Suprapubic skin (tissue), 4 donors: ENCODE data around the gene RASGEF1C.

ENCODE experiments used
- POLR2A ChIP-seq, 2 donors: fragments of 450-650 bp; IDR thresholded peaks; one replicate each; pipeline ENCODE4 v1.6.1; 2017; ENCODE audit warnings: antibody characterized with exemption in 2 of 2, mild to moderate bottlenecking in 2 of 2, moderate library complexity in 2 of 2
- POLR2AphosphoS5 ChIP-seq, 3 donors: sonication (generic); formaldehyde crosslinking; IDR thresholded peaks; one replicate each; pipeline ENCODE4 v1.6.1; 2017; ENCODE audit warnings: antibody characterized with exemption in 3 of 3
- TF ChIP-seq, protein P1 (sequence below), 2 donors: fragments of 200-600 bp in 1 of 2; fragments of 450-650 bp in 1 of 2; sonication (generic) in 1 of 2; IDR thresholded peaks; one replicate each; pipeline ENCODE4 v1.5.1; 2016 to 2019; ENCODE audit warnings: antibody characterized with exemption in 2 of 2, mild to moderate bottlenecking in 1 of 2, moderate library complexity in 1 of 2

DNA sequence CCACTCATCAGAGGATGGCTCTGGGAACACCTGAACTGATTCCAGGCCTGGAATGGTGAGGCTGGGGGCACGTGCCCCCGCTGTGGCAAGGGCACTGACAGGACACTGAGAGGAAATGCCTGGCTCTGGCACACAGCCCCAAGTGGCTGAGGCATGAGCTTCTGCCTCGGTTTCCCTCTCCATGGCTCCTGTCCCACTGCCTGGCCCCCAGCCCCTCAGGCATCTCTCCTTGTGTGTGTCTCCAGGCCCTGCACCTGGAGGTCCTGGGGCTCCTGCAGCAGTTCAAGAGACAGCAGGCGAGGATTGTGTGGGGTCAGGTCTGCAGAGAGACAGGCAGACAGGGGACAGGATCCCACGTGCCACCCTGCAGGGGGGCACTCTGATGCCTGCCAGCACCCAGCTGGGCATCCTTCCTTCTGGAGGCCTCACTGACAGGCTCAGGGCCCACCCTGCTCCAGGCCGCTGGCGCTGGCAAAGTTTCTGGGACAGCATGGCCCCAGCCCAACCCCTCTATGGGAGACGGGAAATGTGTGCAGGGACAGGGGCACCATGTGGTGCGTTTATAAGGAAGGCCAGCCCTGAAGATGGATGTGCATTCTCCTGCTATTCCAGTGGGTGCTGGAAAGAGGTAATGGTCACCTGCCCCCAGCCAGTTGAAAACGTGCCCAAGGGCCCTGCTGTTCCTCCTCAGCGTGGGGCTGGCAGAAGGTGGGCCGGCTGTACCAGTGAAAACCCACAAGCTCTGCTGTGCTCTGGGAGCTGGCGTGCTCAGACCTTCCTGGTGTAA lies 66.0 kb downstream of the RASGEF1C start:
- TF ChIP-seq, protein P1, sequence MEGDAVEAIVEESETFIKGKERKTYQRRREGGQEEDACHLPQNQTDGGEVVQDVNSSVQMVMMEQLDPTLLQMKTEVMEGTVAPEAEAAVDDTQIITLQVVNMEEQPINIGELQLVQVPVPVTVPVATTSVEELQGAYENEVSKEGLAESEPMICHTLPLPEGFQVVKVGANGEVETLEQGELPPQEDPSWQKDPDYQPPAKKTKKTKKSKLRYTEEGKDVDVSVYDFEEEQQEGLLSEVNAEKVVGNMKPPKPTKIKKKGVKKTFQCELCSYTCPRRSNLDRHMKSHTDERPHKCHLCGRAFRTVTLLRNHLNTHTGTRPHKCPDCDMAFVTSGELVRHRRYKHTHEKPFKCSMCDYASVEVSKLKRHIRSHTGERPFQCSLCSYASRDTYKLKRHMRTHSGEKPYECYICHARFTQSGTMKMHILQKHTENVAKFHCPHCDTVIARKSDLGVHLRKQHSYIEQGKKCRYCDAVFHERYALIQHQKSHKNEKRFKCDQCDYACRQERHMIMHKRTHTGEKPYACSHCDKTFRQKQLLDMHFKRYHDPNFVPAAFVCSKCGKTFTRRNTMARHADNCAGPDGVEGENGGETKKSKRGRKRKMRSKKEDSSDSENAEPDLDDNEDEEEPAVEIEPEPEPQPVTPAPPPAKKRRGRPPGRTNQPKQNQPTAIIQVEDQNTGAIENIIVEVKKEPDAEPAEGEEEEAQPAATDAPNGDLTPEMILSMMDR (IDR thresholded peaks at IDR 0.05), result no peak
- TF ChIP-seq POLR2A (IDR thresholded peaks at IDR 0.05) (no peak), POLR2AphosphoS5 (IDR thresholded peaks at IDR 0.05) (no peak)
